Activated CD8-positive, alpha-beta T cell treated with anti-CD3 and anti-CD28 coated beads, Interleukin-2, amount 10 ng/mL, durations not matched to agents 7 days and 5 days (primary cell): Measurements from ENCODE around the gene CPNE6. TPM values are rescaled to one million over a fixed set of nuclear protein-coding genes. Genes with fewer than 3 reads are reported as not detected.
A peak's percentile ranks its signal among the peaks of the same experiment; 100 is the strongest.

Source experiments
- ATAC-seq: fragments of 150-1000 bp; cut with Tn5 transposase; one replicate; pipeline ENCODE4 v1.10.0; 2021; ENCODE audit warnings: moderate library complexity
- CTCF ChIA-PET: fragments of 350-600 bp; sonication (Branson Sonifier 250); formaldehyde crosslinking; loops from one replicate; lab custom pipeline; 2021; ENCODE audit warnings: antibody characterized with exemption; lab: Charles Lee
- POLR2A ChIA-PET: fragments of 350-600 bp; sonication (Branson Sonifier 250); formaldehyde crosslinking; loops from one replicate; lab custom pipeline; 2021; ENCODE audit warnings: antibody characterized with exemption; lab: Charles Lee
- DNase-seq: peaks from one replicate; pipeline ENCODE4 v3.0.0-alpha.2; 2020
- H3K27ac Mint-ChIP-seq: one replicate; pipeline ENCODE4 v1.8.0; 2021; ENCODE audit warnings: mild to moderate bottlenecking, mixed read lengths
- H3K27me3 Mint-ChIP-seq: one replicate; pipeline ENCODE4 v1.8.0; 2021; ENCODE audit warnings: low read depth, mixed read lengths
- H3K36me3 Mint-ChIP-seq: one replicate; pipeline ENCODE4 v1.8.0; 2021; ENCODE audit warnings: low read depth, mixed read lengths
- H3K4me1 Mint-ChIP-seq: one replicate; pipeline ENCODE4 v1.8.0; 2021; ENCODE audit warnings: low read depth, mixed read lengths
- H3K4me3 Mint-ChIP-seq: one replicate; pipeline ENCODE4 v1.8.0; 2021; ENCODE audit warnings: mild to moderate bottlenecking, mixed read lengths
- H3K9me3 Mint-ChIP-seq: one replicate; pipeline ENCODE4 v1.8.0; 2022; ENCODE audit warnings: mixed read lengths; ENCODE audit not compliant: insufficient read depth
- total RNA-seq, 2 experiments: library from RNA; stranded (reverse); gene quantifications; one replicate each; pipeline ENCODE4 v1.2.3, GENCODE V29; 2021

Gene CPNE6
- total RNA-seq, 2 experiments from 2014 or later, result 0.10 TPM; not detected in 1

DNA sequence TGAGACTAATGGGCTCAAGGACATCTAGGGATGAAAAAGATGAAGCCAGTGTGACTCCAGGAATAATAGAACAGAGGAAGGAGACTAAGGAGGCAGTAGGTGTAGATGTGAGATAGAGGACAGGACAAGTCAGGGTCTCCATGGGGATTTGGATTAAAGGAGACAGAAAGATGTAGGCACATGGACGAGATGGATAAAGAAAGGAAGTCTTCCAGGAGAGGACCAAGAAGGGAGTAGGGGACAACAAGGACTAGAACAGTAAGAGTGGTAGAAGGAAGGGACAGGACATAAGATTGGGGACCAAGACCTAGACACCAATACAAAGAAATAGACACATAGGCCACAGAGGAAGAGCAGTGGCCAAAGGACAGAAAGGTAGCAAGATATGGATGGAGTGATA is 15.6 kb downstream of the CPNE6 start:
- ChIA-PET CTCF (interaction anchor here (1.5 to 2.3 kb wide), 2 partner anchors 21 to 29 kb away, joined by 7 to 21 read pairs; no protein-coding TSS in a partner anchor), POLR2A (interaction anchor here (0.6 kb wide), 1 partner anchor 31 kb away, joined by 4 read pairs; no protein-coding TSS in a partner anchor)
- Mint-ChIP-seq H3K36me3 (no peaks in the 10 kb centered on the region), H3K27me3 (no peaks in the 10 kb centered on the region), H3K4me1 (peaks cover 16% of the 10 kb centered on the region), H3K9me3 (no peaks in the 10 kb centered on the region), H3K27ac (no peak overlapping the region), H3K4me3 (no peak overlapping the region)
- ATAC-seq, result no peak
- no peak for DNase-seq

DNA sequence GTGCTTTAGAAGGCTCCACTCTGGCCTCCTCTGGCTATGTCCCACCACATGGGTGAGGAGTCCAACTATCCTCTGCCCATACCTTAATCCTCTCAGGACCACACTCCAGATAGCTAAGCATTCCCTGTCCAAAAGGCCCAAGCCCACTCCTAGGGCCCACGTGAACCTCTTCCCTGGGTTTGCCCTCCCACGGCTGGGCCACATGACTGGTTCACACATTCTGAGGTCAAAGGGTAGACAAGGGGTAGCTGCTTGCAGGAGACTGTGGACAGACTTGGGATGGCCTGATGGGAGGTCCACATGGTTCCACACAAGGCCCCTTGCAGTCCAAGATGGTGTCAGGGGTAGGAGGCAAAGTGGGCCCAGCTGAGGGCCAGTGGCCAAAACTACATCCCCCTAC is 16.7 kb downstream of the CPNE6 start:
- Mint-ChIP-seq H3K27me3 (no peaks in the 10 kb centered on the region), H3K27ac (no peak overlapping the region), H3K4me1 (peaks cover 19% of the 10 kb centered on the region), H3K36me3 (no peaks in the 10 kb centered on the region), H3K4me3 (no peak overlapping the region), H3K9me3 (no peaks in the 10 kb centered on the region)
- DNase-seq (no peak), ATAC-seq (no peak)
- ChIA-PET CTCF (interaction anchor here (10.4 to 11.8 kb wide), 2 partner anchors 18 to 31 kb away, joined by 213 to 315 read pairs; no protein-coding TSS in a partner anchor), POLR2A (interaction anchor here (0.7 kb wide), 1 partner anchor 28 kb away, joined by 3 read pairs; no protein-coding TSS in a partner anchor)

DNA sequence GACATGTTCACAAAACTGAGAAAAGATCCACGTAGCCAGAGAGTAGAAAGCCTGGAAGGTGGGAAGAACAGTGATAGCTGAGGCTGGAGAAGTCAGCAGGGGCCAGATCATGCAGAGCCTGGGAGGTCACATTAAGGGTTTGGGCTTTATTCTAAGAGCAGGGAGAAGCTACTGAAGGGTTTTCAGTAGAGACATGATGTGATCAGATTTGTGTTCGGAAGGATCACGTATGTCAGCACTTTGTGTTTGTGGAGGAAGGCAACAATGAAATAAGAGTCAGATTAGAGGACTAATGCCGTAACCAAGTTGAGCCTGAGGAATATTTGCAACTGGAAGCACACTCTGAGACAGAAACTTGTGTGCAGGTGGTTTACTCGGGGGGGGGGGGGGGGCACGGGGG is 18.5 kb downstream of the CPNE6 start:
- Mint-ChIP-seq H3K36me3 (peaks cover 3% of the 10 kb centered on the region), H3K4me3 (no peak overlapping the region), H3K4me1 (peaks cover 29% of the 10 kb centered on the region), H3K27me3 (no peaks in the 10 kb centered on the region), H3K27ac (no peak overlapping the region), H3K9me3 (no peaks in the 10 kb centered on the region)
- DNase-seq (no peak), ATAC-seq (no peak)
- CTCF ChIA-PET, result interaction anchor here (1.0 to 11.8 kb wide), 20 partner anchors 9 to 210 kb away, joined by 3 to 315 read pairs (median 9); partner anchors contain the start of genes CARMIL3, DCAF11, DHRS1 and IRF9
- POLR2A ChIA-PET, result interaction anchor here (1.0 to 1.5 kb wide), 3 partner anchors 8 to 17 kb away, joined by 3 read pairs; no protein-coding TSS in a partner anchor

DNA sequence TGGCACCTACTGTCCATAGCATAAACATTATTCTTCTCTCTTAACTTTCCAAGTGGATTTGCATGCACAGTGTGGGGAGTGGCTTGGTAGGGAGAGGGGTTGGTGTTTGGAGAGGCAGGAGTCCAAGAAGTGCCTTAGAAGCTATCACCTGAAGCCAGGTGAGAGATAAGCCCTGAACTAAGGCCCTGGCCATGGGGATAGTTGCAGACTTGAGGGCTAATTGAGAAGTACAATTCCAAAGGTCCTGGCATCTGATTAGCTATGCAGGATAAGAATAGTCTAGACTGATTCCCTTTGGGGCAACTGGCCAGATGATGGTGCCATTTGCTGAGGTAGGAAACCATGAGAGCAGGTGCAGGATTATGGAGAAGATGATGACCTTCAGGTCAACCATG is 20.7 kb downstream of the CPNE6 start:
- peaks cover 19% of the 10 kb centered on the region for H3K36me3 Mint-ChIP-seq
- H3K27me3 Mint-ChIP-seq, result no peaks in the 10 kb centered on the region
- H3K27ac Mint-ChIP-seq, result peak overlapping the region; percentile 62
- H3K4me3 Mint-ChIP-seq, result no peak overlapping the region
- DNase-seq (no peak), ATAC-seq (no peak)
- CTCF ChIA-PET, result interaction anchor here (0.8 to 11.8 kb wide), 12 partner anchors 8 to 69 kb away, joined by 3 to 315 read pairs (median 8); partner anchors contain the start of genes DCAF11, IRF9 and NRL
- POLR2A ChIA-PET, result interaction anchor here (1.9 to 6.4 kb wide), 5 partner anchors 11 to 70 kb away, joined by 11 to 89 read pairs (median 30); partner anchors contain the start of genes DCAF11, IRF9 and NRL
- peaks cover 42% of the 10 kb centered on the region for H3K4me1 Mint-ChIP-seq
- H3K9me3 Mint-ChIP-seq, result no peaks in the 10 kb centered on the region

DNA sequence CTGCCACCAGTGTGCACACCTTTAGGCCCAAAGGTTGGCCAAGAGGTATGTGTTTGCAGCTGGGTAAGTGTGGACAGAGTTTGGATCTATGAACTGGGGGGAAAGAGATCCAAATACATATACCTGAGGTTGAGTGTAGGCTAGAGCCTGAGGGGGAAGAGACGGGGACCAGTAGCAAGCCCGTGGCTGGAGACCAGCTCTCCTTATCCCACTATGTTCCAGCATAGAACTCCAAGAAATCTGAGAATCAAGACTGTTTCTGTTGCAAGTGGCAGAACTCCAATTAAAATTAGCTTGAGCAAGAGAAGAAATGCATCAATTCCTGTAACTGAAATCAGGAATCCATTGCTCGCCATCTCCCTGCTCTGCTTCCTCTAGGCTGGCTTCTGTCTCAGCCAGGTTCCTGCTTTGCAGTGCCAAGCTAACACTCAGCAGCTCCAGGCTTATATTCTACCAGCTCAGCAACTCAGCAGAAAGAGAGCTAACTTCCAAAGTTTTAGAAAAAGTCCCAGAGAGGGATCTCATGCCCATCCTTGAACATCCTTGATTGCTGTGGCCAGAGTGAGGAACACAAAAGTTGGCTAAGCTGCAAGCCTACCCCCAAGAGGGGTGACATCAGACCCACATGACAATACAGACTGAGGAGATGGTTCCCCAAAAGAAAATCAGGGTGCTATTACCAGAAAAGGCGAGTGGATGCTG is 21.3 kb downstream of the CPNE6 start:
- ATAC-seq, result no peak
- CTCF ChIA-PET, result interaction anchor here (0.8 to 11.8 kb wide), 10 partner anchors 8 to 69 kb away, joined by 3 to 315 read pairs (median 6); partner anchors contain the start of genes DCAF11, IRF9 and NRL
- Mint-ChIP-seq H3K36me3 (peaks cover 19% of the 10 kb centered on the region), H3K27me3 (no peaks in the 10 kb centered on the region), H3K4me3 (peak overlapping the region; percentile 100), H3K27ac (peak overlapping the region; percentile 99), H3K9me3 (no peaks in the 10 kb centered on the region), H3K4me1 (peaks cover 42% of the 10 kb centered on the region)
- POLR2A ChIA-PET, result interaction anchor here (1.9 to 6.4 kb wide), 5 partner anchors 11 to 69 kb away, joined by 11 to 89 read pairs (median 30); partner anchors contain the start of genes DCAF11, IRF9 and NRL
- DNase-seq, result no peak

DNA sequence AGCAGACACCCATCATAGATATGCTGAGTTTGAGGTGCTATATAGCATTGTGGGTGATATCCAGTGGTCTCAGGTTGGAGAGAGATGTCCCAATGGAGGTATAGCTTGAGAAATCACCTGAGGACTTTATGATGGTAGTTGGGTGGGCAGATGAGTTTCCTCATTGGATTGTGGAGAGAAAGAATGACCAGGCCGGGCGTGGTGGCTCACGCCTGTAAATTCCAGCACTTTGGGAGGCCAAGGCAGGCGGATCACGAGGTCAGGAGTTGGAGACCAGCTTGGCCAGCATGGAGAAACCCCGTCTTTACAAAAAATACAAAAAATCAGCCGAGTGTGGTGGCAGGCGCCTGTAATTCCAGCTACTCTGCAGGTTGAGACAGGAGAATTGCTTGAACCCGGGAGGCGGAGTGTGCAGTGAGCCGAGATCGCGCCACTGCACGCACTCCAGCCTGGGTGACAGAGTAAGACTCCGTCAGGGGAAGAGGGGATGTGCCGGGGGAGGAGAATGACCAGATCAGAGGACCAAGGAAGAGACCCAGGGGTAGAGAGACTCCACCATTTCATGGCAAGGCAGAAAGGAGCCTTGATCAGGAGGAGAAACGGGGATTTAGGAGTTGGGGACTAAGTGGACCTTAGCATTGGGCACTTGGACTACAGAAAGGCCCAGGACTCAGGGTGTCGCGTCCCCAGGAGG is 22.0 kb downstream of the CPNE6 start:
- ATAC-seq (no peak), DNase-seq (no peak)
- CTCF ChIA-PET, result interaction anchor here (0.6 to 11.8 kb wide), 10 partner anchors 9 to 338 kb away, joined by 3 to 315 read pairs (median 6); partner anchors contain the start of genes DCAF11, IRF9 and NRL
- peak overlapping the region; percentile 99 for H3K27ac Mint-ChIP-seq
- no peaks in the 10 kb centered on the region for H3K27me3 Mint-ChIP-seq
- peaks cover 23% of the 10 kb centered on the region for H3K36me3 Mint-ChIP-seq
- POLR2A ChIA-PET, result interaction anchor here (1.2 to 6.4 kb wide), 10 partner anchors 12 to 95 kb away, joined by 3 to 89 read pairs (median 20); partner anchors contain the start of genes DCAF11, IPO4, IRF9 and NRL
- H3K9me3 Mint-ChIP-seq, result no peaks in the 10 kb centered on the region
- peak overlapping the region; percentile 100 for H3K4me3 Mint-ChIP-seq
- H3K4me1 Mint-ChIP-seq, result peaks cover 42% of the 10 kb centered on the region

DNA sequence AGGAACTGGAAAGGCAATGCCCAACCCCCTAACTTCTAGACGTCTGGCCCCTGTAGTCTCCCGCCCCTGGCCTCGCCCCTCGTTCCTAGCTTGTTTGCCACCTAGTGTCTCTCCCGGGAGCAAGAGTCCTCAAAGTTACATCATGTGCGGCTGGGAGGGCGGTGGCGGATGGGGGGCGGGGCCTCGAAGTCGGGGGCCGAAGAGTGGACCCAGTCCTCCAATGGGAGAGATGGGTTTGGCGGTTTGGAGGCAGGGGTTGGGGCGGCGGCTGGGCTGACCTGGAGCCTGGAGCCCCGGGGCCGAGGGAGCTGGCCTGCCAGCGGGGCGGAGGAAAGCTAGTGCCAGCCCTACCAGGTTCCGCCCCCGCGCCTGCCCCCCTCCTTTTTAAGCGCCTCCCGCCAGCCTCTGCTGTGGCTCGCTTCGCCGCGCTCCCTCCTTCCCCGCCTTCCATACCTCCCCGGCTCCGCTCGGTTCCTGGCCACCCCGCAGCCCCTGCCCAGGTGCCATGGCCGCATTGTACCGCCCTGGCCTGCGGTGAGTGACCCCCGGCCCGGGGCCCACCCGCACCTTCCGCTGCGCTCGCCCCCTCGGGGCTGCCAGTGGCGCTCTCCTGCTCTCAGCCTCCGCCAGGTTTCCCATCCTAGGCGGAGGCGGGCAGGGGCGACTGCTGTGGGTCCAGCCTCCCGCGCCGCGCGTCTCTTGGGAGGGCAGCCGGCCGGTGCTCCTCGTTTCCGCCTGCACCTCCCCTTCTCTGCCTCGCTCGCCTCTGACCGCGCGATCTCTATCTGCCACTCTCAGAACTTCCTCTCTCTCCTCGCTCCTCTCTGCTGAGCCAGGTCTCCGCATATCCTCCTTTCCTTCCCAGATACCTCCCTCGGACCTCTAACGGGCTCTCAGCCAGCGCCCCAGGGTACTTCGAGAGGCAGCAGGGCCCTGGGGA is 22.8 kb downstream of the CPNE6 start, which contains the start of gene PCK2:
Gene PCK2 (plus strand): TSS at position 411 of the 940 bp plus-strand sequence. CDS start 95 bp downstream, at position 506.
- ATAC-seq, result peak; percentile 80
- Mint-ChIP-seq H3K36me3 (peaks cover 28% of the 10 kb centered on the region), H3K9me3 (no peaks in the 10 kb centered on the region), H3K27ac (peak within 1 kb of the TSS; percentile 99), H3K27me3 (no peaks in the 10 kb centered on the region), H3K4me3 (peak within 1 kb of the TSS; percentile 100), H3K4me1 (peaks cover 42% of the 10 kb centered on the region)
- POLR2A ChIA-PET, result interaction anchor here (0.6 to 6.4 kb wide), 19 partner anchors 9 to 484 kb away, joined by 3 to 89 read pairs (median 6); partner anchors contain the start of genes CARMIL3, DCAF11, EMC9 and IPO4
- CTCF ChIA-PET, result interaction anchor here (0.6 to 11.8 kb wide), 17 partner anchors 9 to 338 kb away, joined by 3 to 315 read pairs (median 6); partner anchors contain the start of genes CARMIL3, CIDEB, DCAF11 and IRF9
- DNase-seq, result peak; percentile 84

DNA sequence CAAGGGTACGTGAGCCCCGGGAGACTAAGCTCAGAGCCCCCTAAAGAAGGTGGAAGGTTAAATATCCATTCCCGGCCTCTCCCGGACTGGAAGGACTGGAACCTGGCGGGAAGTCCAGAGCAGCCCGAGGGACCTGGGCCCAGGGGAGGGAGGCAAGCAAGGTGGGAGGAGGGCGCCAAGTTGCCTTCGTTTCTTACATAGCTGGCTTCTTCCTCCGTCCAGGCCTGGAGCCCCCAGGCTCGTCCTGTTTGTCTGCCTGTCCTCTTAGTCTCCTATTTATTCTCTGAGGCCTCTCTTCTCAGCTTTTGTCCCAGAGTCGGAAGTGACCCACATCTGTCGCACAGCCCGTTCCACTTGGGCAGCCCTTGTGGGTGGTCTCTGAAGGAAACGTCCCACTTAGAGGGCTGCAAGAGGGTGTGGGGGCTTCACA is 23.5 kb downstream of the CPNE6 start:
- Mint-ChIP-seq H3K9me3 (no peaks in the 10 kb centered on the region), H3K27me3 (no peaks in the 10 kb centered on the region), H3K4me3 (peak overlapping the region; percentile 100), H3K36me3 (peaks cover 34% of the 10 kb centered on the region), H3K4me1 (peaks cover 38% of the 10 kb centered on the region), H3K27ac (peak overlapping the region; percentile 99)
- ATAC-seq (peak; percentile 3), DNase-seq (peak; percentile 32)
- ChIA-PET CTCF (interaction anchor here (0.7 to 11.8 kb wide), 15 partner anchors 10 to 337 kb away, joined by 3 to 315 read pairs (median 6); partner anchors contain the start of genes CARMIL3, DCAF11, IRF9 and NRL), POLR2A (interaction anchor here (0.6 to 6.4 kb wide), 18 partner anchors 10 to 485 kb away, joined by 3 to 89 read pairs (median 6); partner anchors contain the start of genes CARMIL3, DCAF11, EMC9 and IRF9)

DNA sequence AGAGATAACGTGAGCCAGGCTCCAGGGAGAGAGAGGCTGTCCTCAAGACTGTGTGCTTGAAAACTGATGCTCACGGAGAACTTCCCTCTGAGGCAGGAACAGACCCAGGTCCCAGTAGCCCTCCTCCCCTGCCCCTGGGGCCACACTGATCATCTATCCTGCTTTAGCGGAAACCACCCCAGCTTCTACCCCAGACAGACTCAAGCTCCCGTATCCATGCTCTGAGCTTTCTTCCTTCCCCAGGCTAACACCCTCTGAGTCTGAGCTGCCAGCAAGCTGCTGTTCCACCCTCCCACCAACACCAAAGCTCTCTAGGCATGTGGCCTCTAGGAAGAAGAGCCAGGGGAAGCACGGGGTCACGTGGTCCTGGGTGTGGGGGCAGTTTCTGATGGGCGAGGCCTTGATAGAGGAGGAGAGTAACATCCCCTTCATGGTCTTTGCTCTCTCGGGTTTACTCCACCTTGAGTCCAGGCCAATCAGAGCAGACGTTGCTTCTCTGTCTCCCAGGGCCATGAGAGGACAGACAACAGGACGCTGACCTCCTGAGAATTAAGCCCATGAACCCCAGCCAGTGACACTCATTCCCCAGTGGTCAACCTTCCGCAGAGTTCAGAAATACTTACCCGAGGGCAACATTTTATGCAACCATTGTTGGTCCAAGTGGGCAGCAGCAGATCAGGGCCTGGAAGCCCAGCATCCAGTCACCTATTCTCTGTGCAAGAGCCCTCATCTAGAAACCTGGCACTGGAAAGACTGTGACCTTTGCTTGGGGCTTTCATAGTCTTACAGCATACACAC is 24.1 kb downstream of the CPNE6 start:
- POLR2A ChIA-PET, result interaction anchor here (0.6 to 6.4 kb wide), 17 partner anchors 11 to 485 kb away, joined by 3 to 89 read pairs (median 7); partner anchors contain the start of genes CARMIL3, DCAF11, EMC9 and IRF9
- H3K9me3 Mint-ChIP-seq, result no peaks in the 10 kb centered on the region
- H3K4me1 Mint-ChIP-seq, result peaks cover 35% of the 10 kb centered on the region
- peak overlapping the region; percentile 100 for H3K4me3 Mint-ChIP-seq
- H3K27ac Mint-ChIP-seq, result peak overlapping the region; percentile 99
- peaks cover 37% of the 10 kb centered on the region for H3K36me3 Mint-ChIP-seq
- CTCF ChIA-PET, result interaction anchor here (0.7 to 11.8 kb wide), 14 partner anchors 10 to 336 kb away, joined by 3 to 315 read pairs (median 6); partner anchors contain the start of genes CARMIL3, DCAF11, IRF9 and NRL
- ATAC-seq (peak; percentile 18), DNase-seq (peak; percentile 72)
- no peaks in the 10 kb centered on the region for H3K27me3 Mint-ChIP-seq
